Measurements from ENCODE around the gene CNOT9.
"Not testable (repeated sequence)": the region's sequence is repeated elsewhere in the genome, so short reads cannot be mapped to it uniquely, and the experiment has no call there.

The CNOT9 gene

GRCh38 chr2:218568190-218569037, at the start of gene CNOT9, which contains the start of gene USP37:
Gene CNOT9 (plus strand): TSS chr2:218568839. CDS start chr2:218568955, 116 bp downstream.
Gene USP37 (minus strand): TSS chr2:218568351. CDS start chr2:218558653, 9,698 bp downstream.
- DNase-seq: peak; percentile 100

- DNase-seq: no peak
Measured at GRCh38 chr2:218518876-218519275, 49.8 kb upstream of the CNOT9 start.

- no peak for DNase-seq
Measured at GRCh38 chr2:218523651-218524050, 45.0 kb upstream of the CNOT9 start.

GRCh38 chr2:218528409-218528808, 40.2 kb upstream of the CNOT9 start:
- DNase-seq: not testable (repeated sequence)

- DNase-seq: no peak
Measured at GRCh38 chr2:218529990-218530389, 38.6 kb upstream of the CNOT9 start.

- no peak for DNase-seq
Measured at GRCh38 chr2:218536804-218537494, 31.7 kb upstream of the CNOT9 start.

- no peak for DNase-seq
Measured at GRCh38 chr2:218540015-218540414, 28.6 kb upstream of the CNOT9 start.

- no peak for DNase-seq
Measured at GRCh38 chr2:218546012-218546411, 22.6 kb upstream of the CNOT9 start.

- no peak for DNase-seq
Measured at GRCh38 chr2:218547511-218547910, 21.1 kb upstream of the CNOT9 start.

- DNase-seq: no peak
Measured at GRCh38 chr2:218547978-218548377, 20.7 kb upstream of the CNOT9 start.

- DNase-seq: not testable (repeated sequence)
Measured at GRCh38 chr2:218554225-218554624, 14.4 kb upstream of the CNOT9 start.

- DNase-seq: no peak
Measured at GRCh38 chr2:218555527-218555926, 13.1 kb upstream of the CNOT9 start.

GRCh38 chr2:218557941-218558340, 10.7 kb upstream of the CNOT9 start:
- DNase-seq: no peak

GRCh38 chr2:218558986-218559385, 9.7 kb upstream of the CNOT9 start:
- no peak for DNase-seq

GRCh38 chr2:218564056-218564455, 4.6 kb upstream of the CNOT9 start:
- no peak for DNase-seq

- no peak for DNase-seq
Measured at GRCh38 chr2:218566296-218566695, 2.3 kb upstream of the CNOT9 start.

- DNase-seq: no peak
Measured at GRCh38 chr2:218567797-218568189, 846 bp upstream of the CNOT9 start.

GRCh38 chr2:218569038-218569431, 396 bp downstream of the CNOT9 start:
- peak; percentile 33 for DNase-seq

- DNase-seq: no peak
Measured at GRCh38 chr2:218569661-218570500, 1.2 kb downstream of the CNOT9 start.

- DNase-seq: no peak
Measured at GRCh38 chr2:218570850-218571249, 2.2 kb downstream of the CNOT9 start.

- no peak for DNase-seq
Measured at GRCh38 chr2:218576854-218577253, 8.2 kb downstream of the CNOT9 start.

- DNase-seq: no peak
Measured at GRCh38 chr2:218577482-218578220, 9.0 kb downstream of the CNOT9 start.

All from CD4-positive, alpha-beta T cell treated with Interleukin-6 for 4 hours (primary cell).